WTC11 (cell line): Measurements from ENCODE around the gene SLC5A5. TPM values are rescaled to one million over a fixed set of nuclear protein-coding genes. Genes with fewer than 3 reads are reported as not detected.

Experiments
- ATAC-seq: fragments of 200-7000 bp; cut with Tn5 transposase; 2 replicates; pipeline ENCODE4 v1.10.0; 2021; ENCODE audit warnings: mild to moderate bottlenecking, moderate library complexity
- CTCF ChIA-PET: fragments of 300-600 bp; sonication (Branson Sonifier 250); formaldehyde crosslinking; loops from one replicate; lab custom pipeline; 2021; ENCODE audit warnings: antibody characterized with exemption; lab: Charles Lee
- POLR2A ChIA-PET: fragments of 350-600 bp; sonication (Branson Sonifier 250); formaldehyde crosslinking; loops from one replicate; lab custom pipeline; 2021; ENCODE audit warnings: antibody characterized with exemption; lab: Charles Lee
- DNase-seq: peaks from one replicate; pipeline ENCODE4 v3.0.0; 2021; ENCODE audit warnings: low spot score
- H3K27ac Mint-ChIP-seq: 2 replicates; pipeline ENCODE4 v1.8.0; 2021; ENCODE audit warnings: mixed read lengths
- H3K27me3 Mint-ChIP-seq: 2 replicates; pipeline ENCODE4 v1.8.0; 2021; ENCODE audit warnings: low read depth, mild to moderate bottlenecking, moderate library complexity, mixed read lengths
- H3K36me3 Mint-ChIP-seq: 2 replicates; pipeline ENCODE4 v1.8.0; 2021; ENCODE audit warnings: mixed read lengths
- H3K4me1 Mint-ChIP-seq: 2 replicates; pipeline ENCODE4 v1.8.0; 2022; ENCODE audit warnings: mixed read lengths
- H3K4me3 Mint-ChIP-seq: 2 replicates; pipeline ENCODE4 v1.8.0; 2021; ENCODE audit warnings: mild to moderate bottlenecking, moderate library complexity, mixed read lengths
- H3K9me3 Mint-ChIP-seq: 2 replicates; pipeline ENCODE4 v1.8.0; 2021; ENCODE audit warnings: mixed read lengths
- CREB1 ChIP-seq: sonication (generic); formaldehyde crosslinking; IDR thresholded peaks from 2 replicates; pipeline ENCODE4 v1.8.0; 2023; ENCODE audit warnings: mild to moderate bottlenecking, missing genetic modification reagents
- ETV6 ChIP-seq: sonication (generic); formaldehyde crosslinking; IDR thresholded peaks from 2 replicates; pipeline ENCODE4 v1.8.1; 2022; ENCODE audit warnings: mild to moderate bottlenecking, missing genetic modification reagents
- FOXK1 ChIP-seq: sonication (generic); formaldehyde crosslinking; IDR thresholded peaks from 2 replicates; pipeline ENCODE4 v1.8.0; 2022; ENCODE audit warnings: mild to moderate bottlenecking, moderate library complexity, missing genetic modification reagents
- GTF2I ChIP-seq: fragments of 250-450 bp; sonication (Bioruptor Pico); conservative IDR thresholded peaks from 2 replicates; pipeline ENCODE4 v1.4.0; 2021; ENCODE audit warnings: mild to moderate bottlenecking
- JAZF1 ChIP-seq: fragments of 250-450 bp; sonication (Bioruptor Pico); IDR thresholded peaks from 2 replicates; pipeline ENCODE4 v1.9.0; 2021; ENCODE audit warnings: moderate library complexity, mild to moderate bottlenecking, inconsistent platforms
- NFATC4 ChIP-seq: fragments of 250-450 bp; sonication (Bioruptor Pico); IDR thresholded peaks from 2 replicates; pipeline ENCODE4 v1.9.0; 2021; ENCODE audit warnings: mild to moderate bottlenecking
- NR3C1 ChIP-seq: sonication (generic); formaldehyde crosslinking; conservative IDR thresholded peaks from 2 replicates; pipeline ENCODE4 v1.8.1; 2023; ENCODE audit warnings: low read depth, mild to moderate bottlenecking, missing genetic modification reagents
- RORB ChIP-seq: fragments of 250-450 bp; sonication (Bioruptor Pico); IDR thresholded peaks from 2 replicates; pipeline ENCODE4 v1.9.0; 2021; ENCODE audit warnings: mild to moderate bottlenecking
- SOX15 ChIP-seq: fragments of 250-450 bp; sonication (Bioruptor Pico); IDR thresholded peaks from 2 replicates; pipeline ENCODE4 v1.9.0; 2021; ENCODE audit warnings: mild to moderate bottlenecking
- TEAD1 ChIP-seq: sonication (generic); formaldehyde crosslinking; IDR thresholded peaks from 2 replicates; pipeline ENCODE4 v1.8.0; 2022; ENCODE audit warnings: mild to moderate bottlenecking, missing genetic modification reagents
- TEAD4 ChIP-seq: sonication (generic); formaldehyde crosslinking; IDR thresholded peaks from 2 replicates; pipeline ENCODE4 v1.8.0; 2022; ENCODE audit warnings: mild to moderate bottlenecking, missing genetic modification reagents
- ZNF263 ChIP-seq: sonication (generic); formaldehyde crosslinking; IDR thresholded peaks from 2 replicates; pipeline ENCODE4 v1.8.1; 2022; ENCODE audit warnings: low read depth, mild to moderate bottlenecking, moderate library complexity, missing genetic modification reagents
- total RNA-seq: library from RNA; stranded (reverse); gene quantifications from 3 replicates; pipeline ENCODE4 v1.2.3, GENCODE V29; 2021
- TF ChIP-seq, protein P1 (sequence below): fragments of 250-450 bp; sonication (Bioruptor Pico); conservative IDR thresholded peaks from 2 replicates; pipeline ENCODE4 v1.9.0; 2021; ENCODE audit warnings: mild to moderate bottlenecking
- TF ChIP-seq, protein P2 (sequence below): fragments of 200-600 bp; IDR thresholded peaks from 2 replicates; pipeline ENCODE4 v1.8.0; 2022; ENCODE audit warnings: antibody characterized with exemption
- TF ChIP-seq, protein P3 (sequence below): sonication (generic); formaldehyde crosslinking; IDR thresholded peaks from 2 replicates; pipeline ENCODE4 v1.8.0; 2023; ENCODE audit warnings: missing genetic modification reagents, mild to moderate bottlenecking, borderline replicate concordance
- TF ChIP-seq, protein P4 (sequence below): sonication (generic); formaldehyde crosslinking; IDR thresholded peaks from 2 replicates; pipeline ENCODE4 v1.8.0; 2022; ENCODE audit warnings: mild to moderate bottlenecking, missing genetic modification reagents
- TF ChIP-seq, protein P5 (sequence below): sonication (generic); formaldehyde crosslinking; IDR thresholded peaks from 2 replicates; pipeline ENCODE4 v1.8.0; 2023; ENCODE audit warnings: missing genetic modification reagents
- TF ChIP-seq, protein P6 (sequence below): sonication (generic); formaldehyde crosslinking; IDR thresholded peaks from 2 replicates; pipeline ENCODE4 v1.8.0; 2022; ENCODE audit warnings: mild to moderate bottlenecking, missing genetic modification reagents

Gene SLC5A5
- total RNA-seq, 1 experiment from 2014 or later = 2.5 TPM

DNA sequence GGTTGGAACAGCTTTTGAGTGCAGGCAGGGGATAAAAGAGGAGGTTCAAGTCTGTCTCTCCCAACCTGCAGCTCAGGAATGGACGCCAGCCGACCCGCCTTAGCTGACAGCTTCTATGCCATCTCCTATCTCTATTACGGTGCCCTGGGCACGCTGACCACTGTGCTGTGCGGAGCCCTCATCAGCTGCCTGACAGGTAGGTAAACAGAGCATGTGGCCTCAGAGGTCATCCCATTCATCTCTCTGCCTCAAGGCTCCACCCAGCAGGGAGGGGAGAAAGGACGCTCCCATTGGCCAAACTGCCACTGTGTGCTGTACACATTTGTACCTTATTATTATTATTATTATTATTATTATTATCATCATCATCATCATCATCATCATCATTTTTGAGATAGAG is 16.5 kb downstream of the SLC5A5 start (continued):
- TF ChIP-seq, protein P1, sequence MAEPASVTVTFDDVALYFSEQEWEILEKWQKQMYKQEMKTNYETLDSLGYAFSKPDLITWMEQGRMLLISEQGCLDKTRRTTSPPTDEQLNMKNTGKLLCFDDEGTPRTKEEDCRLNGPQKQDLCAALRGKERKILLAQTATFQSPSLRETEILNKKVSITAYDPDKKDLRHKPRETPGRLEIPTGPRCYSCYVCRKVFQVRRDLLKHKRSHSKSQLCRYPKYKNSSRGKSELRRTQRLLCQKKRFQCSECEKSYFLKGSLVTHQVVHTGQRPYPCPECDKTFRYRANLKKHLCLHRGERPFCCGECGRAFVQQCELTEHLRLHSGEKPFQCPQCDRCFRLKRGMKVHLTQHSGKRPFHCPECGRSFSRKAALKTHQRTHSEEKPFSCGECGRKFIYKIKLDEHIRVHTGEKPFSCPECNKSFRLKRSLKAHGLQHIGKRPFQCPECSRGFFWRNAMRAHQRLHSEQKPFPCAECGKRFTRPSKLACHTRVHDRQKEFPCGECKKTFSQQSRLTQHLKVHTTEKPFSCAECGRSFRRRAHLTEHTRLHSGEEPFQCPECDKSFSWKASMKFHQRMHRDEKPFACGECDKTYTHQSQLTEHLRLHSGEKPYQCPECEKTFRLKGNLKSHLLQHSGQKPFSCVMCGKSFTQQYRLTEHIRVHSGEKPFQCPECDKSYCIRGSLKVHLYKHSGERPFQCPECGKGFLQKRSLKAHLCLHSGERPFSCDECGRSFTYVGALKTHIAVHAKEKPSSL (CRISPR knock-in tag) = no peak
- no peak for TF ChIP-seq GTF2I (CRISPR knock-in tag)
- no peak for TF ChIP-seq NR3C1 (CRISPR knock-in tag)
- TF ChIP-seq RORB (CRISPR knock-in tag) = no peak
- TF ChIP-seq SOX15 (CRISPR knock-in tag) = no peak
- no peak for TF ChIP-seq CREB1
- TF ChIP-seq, protein P2, sequence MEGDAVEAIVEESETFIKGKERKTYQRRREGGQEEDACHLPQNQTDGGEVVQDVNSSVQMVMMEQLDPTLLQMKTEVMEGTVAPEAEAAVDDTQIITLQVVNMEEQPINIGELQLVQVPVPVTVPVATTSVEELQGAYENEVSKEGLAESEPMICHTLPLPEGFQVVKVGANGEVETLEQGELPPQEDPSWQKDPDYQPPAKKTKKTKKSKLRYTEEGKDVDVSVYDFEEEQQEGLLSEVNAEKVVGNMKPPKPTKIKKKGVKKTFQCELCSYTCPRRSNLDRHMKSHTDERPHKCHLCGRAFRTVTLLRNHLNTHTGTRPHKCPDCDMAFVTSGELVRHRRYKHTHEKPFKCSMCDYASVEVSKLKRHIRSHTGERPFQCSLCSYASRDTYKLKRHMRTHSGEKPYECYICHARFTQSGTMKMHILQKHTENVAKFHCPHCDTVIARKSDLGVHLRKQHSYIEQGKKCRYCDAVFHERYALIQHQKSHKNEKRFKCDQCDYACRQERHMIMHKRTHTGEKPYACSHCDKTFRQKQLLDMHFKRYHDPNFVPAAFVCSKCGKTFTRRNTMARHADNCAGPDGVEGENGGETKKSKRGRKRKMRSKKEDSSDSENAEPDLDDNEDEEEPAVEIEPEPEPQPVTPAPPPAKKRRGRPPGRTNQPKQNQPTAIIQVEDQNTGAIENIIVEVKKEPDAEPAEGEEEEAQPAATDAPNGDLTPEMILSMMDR = no peak
- no peak for TF ChIP-seq JAZF1 (CRISPR knock-in tag)

DNA sequence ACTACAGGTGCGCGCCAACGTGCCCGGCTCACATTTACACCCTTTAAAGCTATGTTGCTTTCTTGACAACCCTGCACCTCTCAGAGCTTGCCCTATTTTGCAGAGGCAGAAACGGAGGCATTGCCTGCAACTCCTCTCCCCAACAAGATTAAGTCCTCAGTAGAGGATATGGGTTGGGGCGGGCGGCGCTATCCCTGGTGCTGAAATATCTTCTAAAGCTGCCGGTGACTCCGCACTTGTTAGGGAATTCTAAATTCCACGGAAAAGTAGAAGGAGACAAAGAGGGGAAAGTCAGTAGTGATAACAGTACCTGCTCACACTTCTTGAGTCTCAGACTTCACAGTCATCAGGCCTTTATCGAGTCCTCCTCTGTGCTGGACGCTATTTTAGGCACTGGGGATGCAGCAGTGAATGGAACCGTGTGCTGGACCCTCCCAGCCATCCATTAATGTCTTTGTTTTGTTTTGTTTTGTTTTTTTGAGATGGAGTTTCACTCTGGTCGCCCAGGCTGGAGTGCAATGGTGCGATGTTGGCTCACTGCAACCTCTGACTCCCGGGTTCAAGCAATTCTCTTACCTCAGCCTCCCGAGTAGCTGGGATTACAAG is 18.0 kb downstream of the SLC5A5 start:
- ATAC-seq (peak; percentile 87), DNase-seq (peak; percentile 80)
- Mint-ChIP-seq H3K4me3 (no peak overlapping the region), H3K4me1 (peaks cover 4% of the 10 kb centered on the region; the same call in 1 of the 2 replicates), H3K27me3 (peaks cover 16% of the 10 kb centered on the region), H3K9me3 (no peaks in the 10 kb centered on the region), H3K27ac (no peak overlapping the region), H3K36me3 (no peaks in the 10 kb centered on the region)
- ChIA-PET CTCF (interaction anchor here (0.5 to 1.1 kb wide), 5 partner anchors 17 to 223 kb away, joined by 3 to 6 read pairs (median 3); partner anchors contain the start of genes CCDC124 and RPL18A), POLR2A (no interaction called here)
- TF ChIP-seq TEAD1 (CRISPR knock-in tag) (peak; percentile 70; the same call in 1 of the 2 replicates), ETV6 (CRISPR knock-in tag) (peak; percentile 79), FOXK1 (CRISPR knock-in tag) (peak; percentile 54; the same call in 1 of the 2 replicates), CREB1 (0 out of 2 replicates have a peak, but pooled peaks have one; percentile 18), TEAD4 (CRISPR knock-in tag) (0 out of 2 replicates have a peak, but pooled peaks have one; percentile 25), ZNF263 (no peak), NFATC4 (CRISPR knock-in tag) (no peak)
- TF ChIP-seq, protein P3, sequence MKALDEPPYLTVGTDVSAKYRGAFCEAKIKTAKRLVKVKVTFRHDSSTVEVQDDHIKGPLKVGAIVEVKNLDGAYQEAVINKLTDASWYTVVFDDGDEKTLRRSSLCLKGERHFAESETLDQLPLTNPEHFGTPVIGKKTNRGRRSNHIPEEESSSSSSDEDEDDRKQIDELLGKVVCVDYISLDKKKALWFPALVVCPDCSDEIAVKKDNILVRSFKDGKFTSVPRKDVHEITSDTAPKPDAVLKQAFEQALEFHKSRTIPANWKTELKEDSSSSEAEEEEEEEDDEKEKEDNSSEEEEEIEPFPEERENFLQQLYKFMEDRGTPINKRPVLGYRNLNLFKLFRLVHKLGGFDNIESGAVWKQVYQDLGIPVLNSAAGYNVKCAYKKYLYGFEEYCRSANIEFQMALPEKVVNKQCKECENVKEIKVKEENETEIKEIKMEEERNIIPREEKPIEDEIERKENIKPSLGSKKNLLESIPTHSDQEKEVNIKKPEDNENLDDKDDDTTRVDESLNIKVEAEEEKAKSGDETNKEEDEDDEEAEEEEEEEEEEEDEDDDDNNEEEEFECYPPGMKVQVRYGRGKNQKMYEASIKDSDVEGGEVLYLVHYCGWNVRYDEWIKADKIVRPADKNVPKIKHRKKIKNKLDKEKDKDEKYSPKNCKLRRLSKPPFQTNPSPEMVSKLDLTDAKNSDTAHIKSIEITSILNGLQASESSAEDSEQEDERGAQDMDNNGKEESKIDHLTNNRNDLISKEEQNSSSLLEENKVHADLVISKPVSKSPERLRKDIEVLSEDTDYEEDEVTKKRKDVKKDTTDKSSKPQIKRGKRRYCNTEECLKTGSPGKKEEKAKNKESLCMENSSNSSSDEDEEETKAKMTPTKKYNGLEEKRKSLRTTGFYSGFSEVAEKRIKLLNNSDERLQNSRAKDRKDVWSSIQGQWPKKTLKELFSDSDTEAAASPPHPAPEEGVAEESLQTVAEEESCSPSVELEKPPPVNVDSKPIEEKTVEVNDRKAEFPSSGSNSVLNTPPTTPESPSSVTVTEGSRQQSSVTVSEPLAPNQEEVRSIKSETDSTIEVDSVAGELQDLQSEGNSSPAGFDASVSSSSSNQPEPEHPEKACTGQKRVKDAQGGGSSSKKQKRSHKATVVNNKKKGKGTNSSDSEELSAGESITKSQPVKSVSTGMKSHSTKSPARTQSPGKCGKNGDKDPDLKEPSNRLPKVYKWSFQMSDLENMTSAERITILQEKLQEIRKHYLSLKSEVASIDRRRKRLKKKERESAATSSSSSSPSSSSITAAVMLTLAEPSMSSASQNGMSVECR = peak; percentile 52; the same call in 1 of the 2 replicates
- TF ChIP-seq, protein P4, sequence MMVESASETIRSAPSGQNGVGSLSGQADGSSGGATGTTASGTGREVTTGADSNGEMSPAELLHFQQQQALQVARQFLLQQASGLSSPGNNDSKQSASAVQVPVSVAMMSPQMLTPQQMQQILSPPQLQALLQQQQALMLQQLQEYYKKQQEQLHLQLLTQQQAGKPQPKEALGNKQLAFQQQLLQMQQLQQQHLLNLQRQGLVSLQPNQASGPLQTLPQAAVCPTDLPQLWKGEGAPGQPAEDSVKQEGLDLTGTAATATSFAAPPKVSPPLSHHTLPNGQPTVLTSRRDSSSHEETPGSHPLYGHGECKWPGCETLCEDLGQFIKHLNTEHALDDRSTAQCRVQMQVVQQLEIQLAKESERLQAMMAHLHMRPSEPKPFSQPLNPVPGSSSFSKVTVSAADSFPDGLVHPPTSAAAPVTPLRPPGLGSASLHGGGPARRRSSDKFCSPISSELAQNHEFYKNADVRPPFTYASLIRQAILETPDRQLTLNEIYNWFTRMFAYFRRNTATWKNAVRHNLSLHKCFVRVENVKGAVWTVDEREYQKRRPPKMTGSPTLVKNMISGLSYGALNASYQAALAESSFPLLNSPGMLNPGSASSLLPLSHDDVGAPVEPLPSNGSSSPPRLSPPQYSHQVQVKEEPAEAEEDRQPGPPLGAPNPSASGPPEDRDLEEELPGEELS (CRISPR knock-in tag) = peak; percentile 64; the same call in 1 of the 2 replicates
- TF ChIP-seq, protein P5, sequence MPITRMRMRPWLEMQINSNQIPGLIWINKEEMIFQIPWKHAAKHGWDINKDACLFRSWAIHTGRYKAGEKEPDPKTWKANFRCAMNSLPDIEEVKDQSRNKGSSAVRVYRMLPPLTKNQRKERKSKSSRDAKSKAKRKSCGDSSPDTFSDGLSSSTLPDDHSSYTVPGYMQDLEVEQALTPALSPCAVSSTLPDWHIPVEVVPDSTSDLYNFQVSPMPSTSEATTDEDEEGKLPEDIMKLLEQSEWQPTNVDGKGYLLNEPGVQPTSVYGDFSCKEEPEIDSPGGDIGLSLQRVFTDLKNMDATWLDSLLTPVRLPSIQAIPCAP (CRISPR knock-in tag) = peak; percentile 71; the same call in 1 of the 2 replicates
- TF ChIP-seq, protein P6, sequence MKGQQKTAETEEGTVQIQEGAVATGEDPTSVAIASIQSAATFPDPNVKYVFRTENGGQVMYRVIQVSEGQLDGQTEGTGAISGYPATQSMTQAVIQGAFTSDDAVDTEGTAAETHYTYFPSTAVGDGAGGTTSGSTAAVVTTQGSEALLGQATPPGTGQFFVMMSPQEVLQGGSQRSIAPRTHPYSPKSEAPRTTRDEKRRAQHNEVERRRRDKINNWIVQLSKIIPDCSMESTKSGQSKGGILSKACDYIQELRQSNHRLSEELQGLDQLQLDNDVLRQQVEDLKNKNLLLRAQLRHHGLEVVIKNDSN = peak; percentile 18; the same call in 1 of the 2 replicates
